Upper lobe of left lung (tissue), 6 donors: ENCODE data around the gene CTDSP1. TPM values are rescaled to one million over a fixed set of nuclear protein-coding genes. Genes with fewer than 3 reads are reported as not detected.

ENCODE experiments used
- ATAC-seq, 2 donors: fragments of 200-7000 bp; cut with Tn5 transposase; one replicate each; pipeline ENCODE4 v1.9.1; 2022; ENCODE audit warnings: mild to moderate bottlenecking in 2 of 2, moderate library complexity in 2 of 2; ENCODE audit not compliant: low FRiP score in 2 of 2
- DNase-seq, 2 donors: peaks; one replicate each; pipeline ENCODE4 v3.0.0-alpha.2; 2019 to 2020
- H3K27ac ChIP-seq, 4 donors: fragments of 200-600 bp; sonication (generic); one replicate each; pipeline ENCODE4 v1.5.1; 2016 to 2019
- H3K27me3 ChIP-seq, 4 donors: fragments of 200-600 bp; sonication (generic); one replicate each; pipeline ENCODE4 v1.5.1; 2017 to 2019
- H3K36me3 ChIP-seq, 4 donors: fragments of 200-600 bp; sonication (generic); one replicate each; pipeline ENCODE4 v1.5.1; 2016 to 2019
- H3K4me1 ChIP-seq, 4 donors: fragments of 200-600 bp; sonication (generic); one replicate each; pipeline ENCODE4 v1.5.1; 2018 to 2019
- H3K4me3 ChIP-seq, 4 donors: fragments of 200-600 bp; sonication (generic); one replicate each; pipeline ENCODE4 v1.5.1; 2017 to 2019; ENCODE audit warnings: mild to moderate bottlenecking in 2 of 4, moderate library complexity in 1 of 4
- H3K9me3 ChIP-seq, 4 donors: fragments of 200-600 bp; sonication (generic); one replicate each; pipeline ENCODE4 v1.5.1; 2018 to 2019
- CTCF ChIP-seq, 6 experiments: fragments of 450-650 bp in 4 of 6; fragments of 200-600 bp in 2 of 6; sonication (generic) in 2 of 6; IDR thresholded peaks; one replicate each; pipeline ENCODE4 v1.5.1; 2016 to 2019; ENCODE audit warnings: antibody characterized with exemption in 6 of 6
- EP300 ChIP-seq, 4 donors: sonication (generic); formaldehyde crosslinking; IDR thresholded peaks; one replicate each; pipeline ENCODE4 v1.5.1; 2017; ENCODE audit warnings: antibody characterized with exemption in 4 of 4, control low read depth in 2 of 4
- POLR2A ChIP-seq, 4 donors: fragments of 450-650 bp; IDR thresholded peaks; one replicate each; pipeline ENCODE4 v1.5.1; 2016 to 2017; ENCODE audit warnings: antibody characterized with exemption in 4 of 4, mild to moderate bottlenecking in 2 of 4
- POLR2AphosphoS5 ChIP-seq, 2 donors: sonication (generic); formaldehyde crosslinking; IDR thresholded peaks; one replicate each; pipeline ENCODE4 v1.5.1; 2017; ENCODE audit warnings: antibody characterized with exemption in 2 of 2
- WGBS, 2 donors: methylation state at CpG; one replicate each; pipeline ENCODE4 v1.1.5; 2017 to 2018; 5-methylcytosine and 5-hydroxymethylcytosine counted together
- total RNA-seq, 6 donors: library from RNA; depleted of rRNA in 4 of 6; stranded (reverse); fragments of >200 nt in 4 of 6; gene quantifications; one replicate each; pipeline versions ENCODE4 v1.1.0 to v1.2.1, GENCODE V29; 2016 to 2021
- donor health status: DM: no; HTN: no; CAD: no; lungs with moderate emphysema.
- donor health status: DM: no; HTN: yes; CAD: no; lungs with severe emphysema.

Gene CTDSP1
- total RNA-seq, 6 donors from 2014 or later = 96.6 to 239 (median 189) TPM

- TF ChIP-seq POLR2AphosphoS5 (IDR thresholded peaks at IDR 0.05) (peak; percentile 56 to 78), POLR2A (IDR thresholded peaks at IDR 0.05) (peak in 3 of 4 donors; percentile 43 to 78 (median 67)), CTCF (IDR thresholded peaks at IDR 0.05) (no peak), EP300 (IDR thresholded peaks at IDR 0.05) (peak in 1 of 4 donors; percentile 22)
- peak; percentile 86 to 92 for DNase-seq
- Histone ChIP-seq H3K27me3 (no peaks in the 10 kb centered on the region), H3K4me1 (peaks cover 38 to 69% (median 51%) of the 10 kb centered on the region in 4 donors), H3K36me3 (peaks cover 4 to 18% (median 14%) of the 10 kb centered on the region in 4 donors), H3K27ac (peak overlapping the region; percentile 94 to 99 (median 99)), H3K4me3 (peak overlapping the region; percentile 73 to 98 (median 92)), H3K9me3 (no peaks in the 10 kb centered on the region)
- WGBS, 2 donors = 0 to 1% methylated on average over 20 to 21 of the region's 35 CpGs
- ATAC-seq = peak; percentile 2 to 12
Observed at GRCh38 chr2:218397820-218398436, 1.7 kb upstream of the CTDSP1 start.

GRCh38 chr2:218398437-218399390 lies 954 bp upstream of the CTDSP1 start:
- ATAC-seq = peak; percentile 44 to 62
- H3K4me1 ChIP-seq = peaks cover 38 to 74% (median 57%) of the 10 kb centered on the region in 4 donors
- DNase-seq = peak; percentile 88 to 97
- H3K27me3 ChIP-seq = no peaks in the 10 kb centered on the region
- TF ChIP-seq CTCF (IDR thresholded peaks at IDR 0.05) (peak in 3 of 6 experiments; percentile 24 to 44 (median 41)), EP300 (IDR thresholded peaks at IDR 0.05) (no peak), POLR2AphosphoS5 (IDR thresholded peaks at IDR 0.05) (peak in 1 of 2 donors; percentile 12), POLR2A (IDR thresholded peaks at IDR 0.05) (peak in 1 of 4 donors; percentile 3)
- H3K9me3 ChIP-seq = no peaks in the 10 kb centered on the region
- H3K36me3 ChIP-seq = peaks cover 12 to 26% (median 21%) of the 10 kb centered on the region in 4 donors
- peak overlapping the region; percentile 94 to 99 (median 99) for H3K27ac ChIP-seq
- WGBS, 2 donors = 1% methylated on average over 46 to 64 of the region's 95 CpGs
- H3K4me3 ChIP-seq = peak overlapping the region; percentile 73 to 98 (median 92)

GRCh38 chr2:218400167-218400929 lies 680 bp downstream of the CTDSP1 start:
- H3K27me3 ChIP-seq = no peaks in the 10 kb centered on the region
- peaks cover 21 to 42% (median 35%) of the 10 kb centered on the region in 4 donors for H3K36me3 ChIP-seq
- no peak for ATAC-seq
- peaks cover 42 to 75% (median 60%) of the 10 kb centered on the region in 4 donors for H3K4me1 ChIP-seq
- peak overlapping the region; percentile 94 to 99 (median 99) for H3K27ac ChIP-seq
- H3K4me3 ChIP-seq = peak overlapping the region; percentile 92 to 98 (median 96)
- 0% methylated on average over 8 to 29 of the region's 63 CpGs for WGBS, 2 donors
- no peaks in the 10 kb centered on the region for H3K9me3 ChIP-seq
- TF ChIP-seq POLR2AphosphoS5 (IDR thresholded peaks at IDR 0.05) (no peak), CTCF (IDR thresholded peaks at IDR 0.05) (no peak), POLR2A (IDR thresholded peaks at IDR 0.05) (peak in 1 of 4 donors; percentile 45)
- DNase-seq = peak; percentile 42 to 93
